Endothelial cell of umbilical vein (primary cell): ENCODE results near the gene HSPB8.

ENCODE experiments used
- CTCF ChIP-seq, 2 donors: IDR thresholded peaks; 1 replicate in 1 of 2; 2 replicates in 1 of 2; pipeline ENCODE4 v1.5.1; 2011; ENCODE audit warnings: low read length in 2 of 2, mild to moderate bottlenecking in 2 of 2, moderate library complexity in 2 of 2, control low read depth in 1 of 2, inconsistent platforms in 1 of 2, low read depth in 1 of 2; ENCODE audit not compliant: insufficient read depth in 1 of 2; ENCODE audit errors: extremely low read depth in 1 of 2
- POLR2A ChIP-seq: IDR thresholded peaks from 2 replicates; pipeline ENCODE4 v1.6.1; 2012; ENCODE audit warnings: low read depth, mild to moderate bottlenecking, control low read depth, low read length
- POLR2AphosphoS5 ChIP-seq: IDR thresholded peaks from 2 replicates; pipeline ENCODE4 v1.6.1; 2012; ENCODE audit warnings: low read depth, mild to moderate bottlenecking, control low read depth, low read length, moderate library complexity; ENCODE audit not compliant: insufficient read depth

GRCh38 chr12:119182701-119183493 lies 4.2 kb downstream of the HSPB8 start:
- TF ChIP-seq POLR2A (no peak), CTCF (IDR thresholded peaks at IDR 0.05; ENCODE audit: extremely low read depth in 1 of 2, insufficient read depth in 1 of 2, low read depth in 1 of 2, low read length in 2 of 2) (no peak), POLR2AphosphoS5 (no peak)
